Natural killer cell (primary cell): ENCODE data around the gene KAZN. TPM values are rescaled to one million over a fixed set of nuclear protein-coding genes. Genes with fewer than 3 reads are reported as not detected.

Experiments used
- ATAC-seq, 3 donors: fragments of 150-1000 bp in 2 of 3; fragments of 200-7000 bp in 1 of 3; cut with Tn5 transposase; 1 replicate in 1 of 3; 2 replicates in 2 of 3; pipeline ENCODE4 v1.10.0; 2021; ENCODE audit warnings: mild to moderate bottlenecking in 2 of 3, moderate library complexity in 2 of 3
- DNase-seq, 2 donors: peaks; one replicate each; pipeline versions ENCODE4 v3.0.0 to v3.0.0-alpha.2; 2013 to 2021; ENCODE audit warnings: mixed read lengths in 1 of 2
- H3K27ac ChIP-seq: one replicate; pipeline ENCODE4 v1.5.1; 2013; ENCODE audit warnings: mild to moderate bottlenecking, low read length
- H3K27me3 ChIP-seq: one replicate; pipeline ENCODE4 v1.6.1; 2013; ENCODE audit warnings: low read length; ENCODE audit not compliant: control insufficient read depth, insufficient read depth
- H3K36me3 ChIP-seq: one replicate; pipeline ENCODE4 v1.6.1; 2013; ENCODE audit warnings: low read length; ENCODE audit not compliant: control insufficient read depth, insufficient read depth
- H3K4me1 ChIP-seq: one replicate; pipeline ENCODE4 v1.6.1; 2013; ENCODE audit warnings: low read length; ENCODE audit not compliant: control insufficient read depth, insufficient read depth
- H3K4me3 ChIP-seq: one replicate; pipeline ENCODE4 v1.5.1; 2013; ENCODE audit warnings: low read length
- H3K9me3 ChIP-seq: one replicate; pipeline ENCODE4 v1.6.1; 2013; ENCODE audit warnings: low read length; ENCODE audit not compliant: control insufficient read depth, insufficient read depth
- H3K27ac Mint-ChIP-seq, 2 donors: one replicate each; pipeline ENCODE4 v1.8.0; 2022; ENCODE audit warnings: mild to moderate bottlenecking in 2 of 2, mixed read lengths in 2 of 2, moderate library complexity in 1 of 2
- H3K27me3 Mint-ChIP-seq, 2 donors: one replicate each; pipeline ENCODE4 v1.8.0; 2022; ENCODE audit warnings: low read depth in 2 of 2, mixed read lengths in 2 of 2
- H3K36me3 Mint-ChIP-seq: one replicate; pipeline ENCODE4 v1.8.0; 2022; ENCODE audit warnings: mixed read lengths
- H3K4me1 Mint-ChIP-seq, 2 donors: one replicate each; pipeline ENCODE4 v1.8.0; 2022; ENCODE audit warnings: mixed read lengths in 2 of 2
- H3K4me3 Mint-ChIP-seq: one replicate; pipeline ENCODE4 v1.8.0; 2022; ENCODE audit warnings: mild to moderate bottlenecking, moderate library complexity, mixed read lengths
- H3K9me3 Mint-ChIP-seq, 2 donors: one replicate each; pipeline ENCODE4 v1.8.0; 2022; ENCODE audit warnings: mixed read lengths in 2 of 2
- WGBS: methylation state at CpG from one replicate; pipeline ENCODE4 v1.1.7; 2013; ENCODE audit warnings: missing lambda C conversion rate; ENCODE audit not compliant: insufficient coverage; 5-methylcytosine and 5-hydroxymethylcytosine counted together
- intact Hi-C: fragments of 100-400 bp; cut with micrococcal nuclease; formaldehyde crosslinking; loops from one replicate; pipeline ENCODE4 v1.14.2; 2022
- total RNA-seq, 4 donors: library from RNA; stranded (reverse); fragments of 120-200 nt in 1 of 4; gene quantifications; one replicate each; pipeline versions ENCODE4 v1.2.3 to v1.2.4, GENCODE V29; 2013 to 2022
- TF ChIP-seq, protein P1 (sequence below): fragments of 200-600 bp; IDR thresholded peaks from one replicate; pipeline ENCODE4 v1.8.0; 2022; ENCODE audit warnings: antibody characterized with exemption

Gene KAZN
- total RNA-seq, 3 donors from 2014 or later (not counting 1 experiment from before 2014, with no cell fraction given): 1.2 to 2.0 (median 1.7) TPM

DNA sequence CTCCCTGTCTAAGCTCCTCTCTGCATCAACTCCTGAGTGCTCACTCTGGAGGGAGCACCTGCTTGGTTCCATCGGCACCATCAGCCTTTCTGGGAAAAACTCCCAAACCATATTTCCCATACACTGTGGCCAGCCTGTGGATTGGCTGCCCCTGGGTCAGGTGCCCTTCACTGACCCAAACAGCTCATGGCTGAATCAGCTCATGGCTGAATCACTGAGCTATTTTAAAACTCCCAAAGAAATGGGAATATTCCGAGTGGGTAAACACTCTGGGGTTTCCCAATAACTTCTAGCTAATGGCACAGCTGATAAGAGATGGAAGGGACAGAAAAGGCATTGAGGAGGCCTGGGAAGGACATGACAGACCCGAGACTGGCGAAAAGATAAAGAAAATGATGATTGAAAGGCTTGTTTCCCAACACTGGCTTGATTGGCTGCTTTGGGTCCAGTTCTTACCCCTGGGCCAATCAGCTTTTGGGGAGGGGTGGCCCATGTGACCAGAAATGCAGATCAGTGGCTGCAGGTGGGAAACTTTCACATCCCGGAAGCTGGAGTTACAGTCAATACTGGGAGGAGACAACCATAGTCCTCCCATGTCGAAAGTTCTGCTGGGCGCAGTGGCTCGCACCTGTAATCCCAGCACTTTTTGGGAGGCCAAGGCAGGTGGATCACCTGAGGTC, 37.3 kb upstream of the KAZN start:
- ATAC-seq (no peak), DNase-seq (no peak)
- Histone ChIP-seq H3K27me3 (no peaks in the 10 kb centered on the region), H3K36me3 (no peaks in the 10 kb centered on the region), H3K4me1 (no peaks in the 10 kb centered on the region), H3K4me3 (no peak overlapping the region), H3K27ac (no peak overlapping the region), H3K9me3 (no peaks in the 10 kb centered on the region)
- TF ChIP-seq, protein P1, sequence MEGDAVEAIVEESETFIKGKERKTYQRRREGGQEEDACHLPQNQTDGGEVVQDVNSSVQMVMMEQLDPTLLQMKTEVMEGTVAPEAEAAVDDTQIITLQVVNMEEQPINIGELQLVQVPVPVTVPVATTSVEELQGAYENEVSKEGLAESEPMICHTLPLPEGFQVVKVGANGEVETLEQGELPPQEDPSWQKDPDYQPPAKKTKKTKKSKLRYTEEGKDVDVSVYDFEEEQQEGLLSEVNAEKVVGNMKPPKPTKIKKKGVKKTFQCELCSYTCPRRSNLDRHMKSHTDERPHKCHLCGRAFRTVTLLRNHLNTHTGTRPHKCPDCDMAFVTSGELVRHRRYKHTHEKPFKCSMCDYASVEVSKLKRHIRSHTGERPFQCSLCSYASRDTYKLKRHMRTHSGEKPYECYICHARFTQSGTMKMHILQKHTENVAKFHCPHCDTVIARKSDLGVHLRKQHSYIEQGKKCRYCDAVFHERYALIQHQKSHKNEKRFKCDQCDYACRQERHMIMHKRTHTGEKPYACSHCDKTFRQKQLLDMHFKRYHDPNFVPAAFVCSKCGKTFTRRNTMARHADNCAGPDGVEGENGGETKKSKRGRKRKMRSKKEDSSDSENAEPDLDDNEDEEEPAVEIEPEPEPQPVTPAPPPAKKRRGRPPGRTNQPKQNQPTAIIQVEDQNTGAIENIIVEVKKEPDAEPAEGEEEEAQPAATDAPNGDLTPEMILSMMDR: no peak
- H3K4me3 Mint-ChIP-seq: no peak overlapping the region
- WGBS: 91% methylated on average over 8 of the region's 8 CpGs
- H3K27ac Mint-ChIP-seq: no peak overlapping the region
- peaks cover 10 to 25% of the 10 kb centered on the region in 2 donors for H3K27me3 Mint-ChIP-seq
- intact Hi-C loops: no loop called here
- H3K4me1 Mint-ChIP-seq: no peaks in the 10 kb centered on the region
- no peaks in the 10 kb centered on the region for H3K9me3 Mint-ChIP-seq
- no peaks in the 10 kb centered on the region for H3K36me3 Mint-ChIP-seq

DNA sequence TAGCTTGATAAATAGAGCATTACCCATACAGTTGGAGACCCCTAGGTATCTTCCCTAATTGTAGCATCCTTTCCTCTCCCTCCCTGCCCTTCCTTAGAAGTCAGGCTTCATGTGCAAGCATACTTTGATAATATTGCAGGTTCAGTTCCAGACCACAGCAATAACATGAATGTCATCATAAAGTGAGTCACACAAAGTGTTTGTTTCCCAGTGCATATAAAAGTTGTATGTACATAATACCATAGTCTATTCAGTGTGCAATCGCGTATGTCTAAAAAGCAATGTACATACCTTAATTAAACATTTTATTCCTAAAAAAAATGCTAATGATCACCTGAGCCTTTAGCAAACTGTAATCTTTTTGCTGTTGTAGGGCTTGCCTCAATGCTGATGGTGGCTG, 33.4 kb upstream of the KAZN start:
- Mint-ChIP-seq H3K4me3 (no peak overlapping the region), H3K27me3 (peaks cover 9 to 13% of the 10 kb centered on the region in 2 donors), H3K4me1 (no peaks in the 10 kb centered on the region), H3K36me3 (no peaks in the 10 kb centered on the region), H3K9me3 (no peaks in the 10 kb centered on the region), H3K27ac (no peak overlapping the region)
- no peaks in the 10 kb centered on the region for H3K4me1 ChIP-seq
- H3K4me3 ChIP-seq: no peak overlapping the region
- DNase-seq: no peak
- intact Hi-C loops: no loop called here
- no peaks in the 10 kb centered on the region for H3K27me3 ChIP-seq
- WGBS: 50% methylated on average over 2 of the region's 2 CpGs
- TF ChIP-seq, protein P1: no peak
- H3K36me3 ChIP-seq: no peaks in the 10 kb centered on the region
- no peak for ATAC-seq
- no peaks in the 10 kb centered on the region for H3K9me3 ChIP-seq
- H3K27ac ChIP-seq: no peak overlapping the region

DNA sequence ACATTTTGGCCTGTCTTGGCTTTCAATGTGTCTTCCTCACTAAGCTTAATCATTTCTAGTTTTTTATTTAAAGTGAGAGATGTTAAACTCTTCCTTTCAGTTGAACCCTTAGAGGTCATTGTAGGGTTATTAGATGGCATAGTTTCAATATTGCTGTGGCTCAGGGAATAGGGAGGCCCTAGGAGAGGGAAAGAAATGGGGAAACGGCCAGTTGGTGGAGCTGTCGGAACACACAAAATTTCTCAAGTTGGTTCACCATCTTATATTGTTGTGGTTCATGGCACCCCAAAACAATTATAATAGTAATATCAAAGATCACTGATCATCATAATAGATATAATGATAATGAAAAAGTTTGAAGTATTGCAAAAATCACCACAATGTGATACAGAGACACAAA, 31.4 kb upstream of the KAZN start:
- ATAC-seq: no peak
- H3K4me1 Mint-ChIP-seq: no peaks in the 10 kb centered on the region
- intact Hi-C loops: no loop called here
- Histone ChIP-seq H3K36me3 (no peaks in the 10 kb centered on the region), H3K4me1 (no peaks in the 10 kb centered on the region), H3K9me3 (no peaks in the 10 kb centered on the region), H3K4me3 (no peak overlapping the region), H3K27ac (no peak overlapping the region), H3K27me3 (no peaks in the 10 kb centered on the region)
- no peaks in the 10 kb centered on the region for H3K36me3 Mint-ChIP-seq
- peaks cover 12 to 21% of the 10 kb centered on the region in 2 donors for H3K27me3 Mint-ChIP-seq
- no peak overlapping the region for H3K27ac Mint-ChIP-seq
- 83% methylated on average over 2 of the region's 2 CpGs for WGBS
- TF ChIP-seq, protein P1: no peak
- no peaks in the 10 kb centered on the region for H3K9me3 Mint-ChIP-seq
- no peak for DNase-seq
- H3K4me3 Mint-ChIP-seq: no peak overlapping the region

DNA sequence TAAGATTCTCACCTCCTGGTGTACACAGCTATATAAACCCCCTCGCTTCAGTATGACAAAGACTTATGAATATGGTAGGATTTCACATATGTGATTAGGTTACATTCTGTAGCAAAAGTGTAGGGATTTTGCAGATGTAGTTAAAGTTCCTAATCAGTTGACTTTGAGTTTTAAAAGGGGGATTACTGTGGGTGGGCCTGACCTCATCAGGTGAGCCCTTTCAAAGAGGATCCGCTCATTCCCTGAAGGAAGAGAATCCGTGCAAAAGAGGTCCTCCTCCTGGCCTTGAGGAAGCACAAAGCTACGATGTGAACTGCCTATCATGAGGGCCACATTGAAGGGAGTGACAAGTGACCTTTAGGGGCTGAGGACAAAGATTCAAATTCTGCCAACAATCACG, 30.6 kb upstream of the KAZN start:
- TF ChIP-seq, protein P1: no peak
- Mint-ChIP-seq H3K36me3 (no peaks in the 10 kb centered on the region), H3K27me3 (peaks cover 12 to 21% of the 10 kb centered on the region in 2 donors), H3K4me3 (no peak overlapping the region), H3K4me1 (no peaks in the 10 kb centered on the region), H3K27ac (no peak overlapping the region), H3K9me3 (no peaks in the 10 kb centered on the region)
- 90% methylated on average over 4 of the region's 5 CpGs for WGBS
- Histone ChIP-seq H3K9me3 (no peaks in the 10 kb centered on the region), H3K27ac (no peak overlapping the region), H3K36me3 (no peaks in the 10 kb centered on the region), H3K4me3 (no peak overlapping the region), H3K27me3 (no peaks in the 10 kb centered on the region), H3K4me1 (no peaks in the 10 kb centered on the region)
- ATAC-seq (no peak), DNase-seq (no peak)
- intact Hi-C loops: no loop called here
